Peyer's patch (tissue), 4 donors: Measurements from ENCODE around the gene AQP3. TPM values are rescaled to one million over a fixed set of nuclear protein-coding genes. Genes with fewer than 3 reads are reported as not detected.

ENCODE experiments used
- DNase-seq, 3 donors: peaks; one replicate each; pipeline ENCODE4 v3.0.0-alpha.2; 2017 to 2019
- H3K27ac ChIP-seq, 4 donors: fragments of 200-600 bp; sonication (generic); one replicate each; pipeline ENCODE4 v1.5.1; 2016 to 2019
- H3K27me3 ChIP-seq, 2 donors: fragments of 200-600 bp; sonication (generic); one replicate each; pipeline ENCODE4 v1.5.1; 2019
- H3K36me3 ChIP-seq, 3 donors: fragments of 200-600 bp; sonication (generic); one replicate each; pipeline ENCODE4 v1.5.1; 2016 to 2019
- H3K4me1 ChIP-seq, 4 donors: fragments of 200-600 bp; sonication (generic); one replicate each; pipeline ENCODE4 v1.5.1; 2016 to 2019
- H3K4me3 ChIP-seq, 4 donors: fragments of 200-600 bp; sonication (generic); 1 replicate in 3 of 4; 2 replicates in 1 of 4; pipeline ENCODE4 v1.5.1; 2016 to 2019; ENCODE audit warnings: mild to moderate bottlenecking in 1 of 4
- H3K9me3 ChIP-seq, 4 donors: fragments of 200-600 bp; sonication (generic); one replicate each; pipeline ENCODE4 v1.5.1; 2016 to 2019; ENCODE audit warnings: mild to moderate bottlenecking in 1 of 4
- POLR2A ChIP-seq, 2 donors: fragments of 450-650 bp; IDR thresholded peaks; one replicate each; pipeline ENCODE4 v1.5.1; 2017; ENCODE audit warnings: antibody characterized with exemption in 2 of 2, mild to moderate bottlenecking in 2 of 2, moderate library complexity in 2 of 2
- total RNA-seq, 4 donors: library from RNA; depleted of rRNA; stranded (reverse); fragments of >200 nt; gene quantifications; one replicate each; pipeline ENCODE4 v1.1.0, GENCODE V29; 2016
- TF ChIP-seq, protein P1 (sequence below), 6 experiments: fragments of 450-650 bp in 4 of 6; fragments of 200-600 bp in 2 of 6; sonication (generic) in 1 of 6; IDR thresholded peaks; one replicate each; pipeline ENCODE4 v1.5.1; 2017 to 2019; ENCODE audit warnings: antibody characterized with exemption in 6 of 6, mild to moderate bottlenecking in 3 of 6, moderate library complexity in 1 of 6

Gene AQP3
- total RNA-seq, 4 donors from 2014 or later, result 12.4 to 424 (median 260) TPM

DNA sequence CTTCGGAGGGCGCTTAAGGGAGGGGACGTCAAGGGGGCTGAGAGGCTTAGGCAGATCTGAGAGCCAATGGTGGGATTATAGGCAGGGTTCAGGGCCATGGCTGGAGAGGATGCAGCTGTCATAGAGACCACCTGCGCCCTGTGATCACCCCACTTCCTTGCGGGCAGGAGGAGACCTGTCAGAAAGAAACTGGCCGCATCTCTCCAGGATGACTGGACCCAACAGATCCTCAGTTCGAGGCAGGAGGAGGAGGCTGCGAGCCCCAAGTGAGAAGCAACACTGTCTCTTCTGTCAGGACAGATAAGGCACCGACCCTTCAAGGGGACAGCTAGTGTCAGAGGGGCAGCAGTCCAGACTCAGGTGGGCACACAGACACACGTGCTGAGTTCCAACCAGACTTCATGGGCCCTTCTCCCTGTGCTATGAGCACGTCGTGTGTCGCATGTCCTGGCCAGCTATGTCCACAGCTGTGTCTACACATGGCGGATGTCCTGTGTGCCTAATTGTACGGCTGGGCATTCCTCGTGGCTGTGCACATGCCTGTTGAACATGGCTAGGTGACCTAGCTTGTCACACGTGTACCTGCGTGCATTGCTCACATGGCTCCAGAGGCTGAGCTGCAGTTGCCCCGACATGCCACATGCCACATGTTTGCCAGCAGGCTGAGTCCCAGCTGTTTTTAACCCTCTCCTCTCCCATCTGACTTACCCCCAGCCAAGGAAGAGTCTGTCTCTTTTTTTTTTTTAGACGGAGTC lies 583 bp upstream of the AQP3 start:
- Histone ChIP-seq H3K4me1 (peaks cover 4 to 44% (median 15%) of the 10 kb centered on the region in 4 donors), H3K36me3 (peaks cover 0 to 10% (median 0%) of the 10 kb centered on the region in 3 donors), H3K27ac (peak overlapping the region; percentile 76 to 97 (median 86)), H3K27me3 (no peaks in the 10 kb centered on the region), H3K4me3 (peak overlapping the region; percentile 44 to 77 (median 66)), H3K9me3 (no peaks in the 10 kb centered on the region)
- TF ChIP-seq POLR2A (IDR thresholded peaks at IDR 0.05), result no peak
- TF ChIP-seq, protein P1, sequence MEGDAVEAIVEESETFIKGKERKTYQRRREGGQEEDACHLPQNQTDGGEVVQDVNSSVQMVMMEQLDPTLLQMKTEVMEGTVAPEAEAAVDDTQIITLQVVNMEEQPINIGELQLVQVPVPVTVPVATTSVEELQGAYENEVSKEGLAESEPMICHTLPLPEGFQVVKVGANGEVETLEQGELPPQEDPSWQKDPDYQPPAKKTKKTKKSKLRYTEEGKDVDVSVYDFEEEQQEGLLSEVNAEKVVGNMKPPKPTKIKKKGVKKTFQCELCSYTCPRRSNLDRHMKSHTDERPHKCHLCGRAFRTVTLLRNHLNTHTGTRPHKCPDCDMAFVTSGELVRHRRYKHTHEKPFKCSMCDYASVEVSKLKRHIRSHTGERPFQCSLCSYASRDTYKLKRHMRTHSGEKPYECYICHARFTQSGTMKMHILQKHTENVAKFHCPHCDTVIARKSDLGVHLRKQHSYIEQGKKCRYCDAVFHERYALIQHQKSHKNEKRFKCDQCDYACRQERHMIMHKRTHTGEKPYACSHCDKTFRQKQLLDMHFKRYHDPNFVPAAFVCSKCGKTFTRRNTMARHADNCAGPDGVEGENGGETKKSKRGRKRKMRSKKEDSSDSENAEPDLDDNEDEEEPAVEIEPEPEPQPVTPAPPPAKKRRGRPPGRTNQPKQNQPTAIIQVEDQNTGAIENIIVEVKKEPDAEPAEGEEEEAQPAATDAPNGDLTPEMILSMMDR (IDR thresholded peaks at IDR 0.05), result no peak
- DNase-seq, result no peak

- peak in 2 of 3 donors; percentile 65 to 73 for DNase-seq
- H3K4me1 ChIP-seq, result peaks cover 4 to 42% (median 15%) of the 10 kb centered on the region in 4 donors
- no peak for TF ChIP-seq POLR2A (IDR thresholded peaks at IDR 0.05)
- TF ChIP-seq, protein P1 (IDR thresholded peaks at IDR 0.05), result no peak
Measured at GRCh38 chr9:33446240-33446945, 1.0 kb downstream of the AQP3 start.

GRCh38 chr9:33445389-33446239 lies 1.8 kb downstream of the AQP3 start:
- Histone ChIP-seq H3K27ac (peak overlapping the region; percentile 76 to 97 (median 86)), H3K4me3 (peak overlapping the region; percentile 6 to 77 (median 58)), H3K9me3 (no peaks in the 10 kb centered on the region), H3K4me1 (peaks cover 4 to 38% (median 15%) of the 10 kb centered on the region in 4 donors), H3K36me3 (peaks cover 0 to 24% (median 0%) of the 10 kb centered on the region in 3 donors), H3K27me3 (no peaks in the 10 kb centered on the region)
- TF ChIP-seq POLR2A (IDR thresholded peaks at IDR 0.05), result peak; percentile 60 to 70
- TF ChIP-seq, protein P1 (IDR thresholded peaks at IDR 0.05), result no peak
- DNase-seq, result peak in 2 of 3 donors; percentile 75 to 85

More at GRCh38 chr9:33446240-33446945, 1.0 kb downstream of the AQP3 start:
- Histone ChIP-seq H3K9me3 (no peaks in the 10 kb centered on the region), H3K27ac (peak overlapping the region; percentile 76 to 97 (median 86)), H3K36me3 (peaks cover 0 to 24% (median 0%) of the 10 kb centered on the region in 3 donors), H3K27me3 (no peaks in the 10 kb centered on the region), H3K4me3 (peak overlapping the region; percentile 44 to 77 (median 66))

DNA sequence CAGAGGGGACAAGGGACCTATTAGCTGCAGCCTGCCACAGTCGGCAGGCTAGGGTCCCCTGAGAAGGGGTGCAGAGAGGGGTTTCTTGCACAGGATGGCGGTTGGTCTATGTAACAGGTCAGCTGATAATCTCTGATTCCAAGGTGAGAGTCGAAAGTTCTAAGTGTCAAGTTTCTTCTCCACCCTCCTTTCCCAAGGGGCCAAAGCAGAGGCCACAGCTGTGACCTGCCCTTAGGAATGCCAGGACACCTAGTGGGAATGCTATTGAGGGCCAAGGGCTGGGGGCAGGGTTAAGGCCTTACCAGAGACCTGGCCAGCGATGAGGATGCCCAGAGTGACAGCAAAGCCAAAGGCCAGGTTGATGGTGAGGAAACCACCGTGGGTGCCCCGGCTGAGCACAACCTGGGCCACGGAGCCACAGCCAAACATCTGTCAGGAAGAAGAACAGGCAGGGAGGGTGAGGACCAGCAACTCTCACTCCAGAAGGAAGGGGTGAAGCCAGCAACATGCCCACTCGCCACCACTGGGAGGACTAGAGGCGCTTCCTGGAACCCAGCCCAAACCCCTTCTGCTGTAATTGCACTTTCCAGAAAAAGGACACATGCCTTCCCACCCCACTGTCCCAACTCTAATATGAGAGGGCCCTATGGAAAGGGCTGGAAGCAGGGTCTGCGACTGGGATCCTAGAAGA lies 3.8 kb downstream of the AQP3 start:
- Histone ChIP-seq H3K36me3 (peaks cover 0 to 24% (median 0%) of the 10 kb centered on the region in 3 donors), H3K9me3 (no peaks in the 10 kb centered on the region), H3K4me1 (peaks cover 7 to 51% (median 15%) of the 10 kb centered on the region in 4 donors), H3K4me3 (peak overlapping the region in 2 of 4 donors; percentile 6 to 71), H3K27me3 (no peaks in the 10 kb centered on the region), H3K27ac (peak overlapping the region in 2 of 4 donors; percentile 7 to 35)
- DNase-seq, result no peak
- TF ChIP-seq, protein P1 (IDR thresholded peaks at IDR 0.05), result no peak
- TF ChIP-seq POLR2A (IDR thresholded peaks at IDR 0.05), result no peak
